ENCODE measurements around the gene USP20. TPM values are rescaled to one million over a fixed set of nuclear protein-coding genes. Genes with fewer than 3 reads are reported as not detected.

Gene USP20
- total RNA-seq, 1 donor from 2014 or later: 10.8 TPM

DNA sequence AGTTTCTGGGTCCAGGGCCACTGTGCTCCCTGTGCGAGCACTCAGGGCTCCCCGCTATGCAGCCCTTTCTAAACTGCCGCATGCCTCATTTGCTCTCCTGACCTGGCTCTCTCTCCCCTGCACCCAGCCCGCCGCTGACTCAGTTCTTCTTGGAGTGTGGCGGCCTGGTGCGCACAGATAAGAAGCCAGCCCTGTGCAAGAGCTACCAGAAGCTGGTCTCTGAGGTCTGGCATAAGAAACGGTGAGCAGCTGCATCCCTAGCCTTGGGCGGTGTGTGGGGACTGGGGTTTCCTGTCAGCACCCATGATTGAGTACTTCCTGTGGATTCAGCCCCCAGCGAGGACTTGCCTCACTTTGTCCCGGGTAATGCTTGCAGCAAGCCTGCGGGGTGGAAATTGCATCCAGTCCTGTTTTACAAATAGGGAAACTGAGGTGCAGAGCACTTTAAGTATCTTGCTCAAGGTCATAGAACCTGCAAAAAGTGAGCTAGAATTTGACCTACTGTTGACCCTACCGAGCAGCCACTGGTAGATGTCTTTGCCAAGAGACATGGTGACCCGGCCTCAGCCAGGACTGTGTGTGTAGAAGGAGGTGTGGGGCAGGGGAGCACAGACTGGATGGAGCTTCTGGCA, 27.9 kb downstream of the USP20 start:
- H3K4me2 ChIP-seq: no peak overlapping the region
- H3K36me3 Mint-ChIP-seq: peaks cover 11% of the 10 kb centered on the region
- H3K27ac Mint-ChIP-seq: no peak overlapping the region
- no peaks in the 10 kb centered on the region for H3K27me3 ChIP-seq
- no peaks in the 10 kb centered on the region for H3K9me3 ChIP-seq (ENCODE audit: low read depth)
- no peaks in the 10 kb centered on the region for H3F3A ChIP-seq (ENCODE audit: low read depth)
- no peaks in the 10 kb centered on the region for H3K36me3 ChIP-seq
- H3K4me1 ChIP-seq: no peaks in the 10 kb centered on the region
- no peak overlapping the region for H3K9ac ChIP-seq
- H3K4me3 Mint-ChIP-seq: no peak overlapping the region
- no peaks in the 10 kb centered on the region for H4K20me1 ChIP-seq (ENCODE audit: low read depth)
- no peak overlapping the region for H3K4me3 ChIP-seq
- TF ChIP-seq EZH2 (IDR thresholded peaks at IDR 0.05) (no peak), EZH2phosphoT487 (IDR thresholded peaks at IDR 0.05) (no peak)
- TF ChIP-seq, protein P1, sequence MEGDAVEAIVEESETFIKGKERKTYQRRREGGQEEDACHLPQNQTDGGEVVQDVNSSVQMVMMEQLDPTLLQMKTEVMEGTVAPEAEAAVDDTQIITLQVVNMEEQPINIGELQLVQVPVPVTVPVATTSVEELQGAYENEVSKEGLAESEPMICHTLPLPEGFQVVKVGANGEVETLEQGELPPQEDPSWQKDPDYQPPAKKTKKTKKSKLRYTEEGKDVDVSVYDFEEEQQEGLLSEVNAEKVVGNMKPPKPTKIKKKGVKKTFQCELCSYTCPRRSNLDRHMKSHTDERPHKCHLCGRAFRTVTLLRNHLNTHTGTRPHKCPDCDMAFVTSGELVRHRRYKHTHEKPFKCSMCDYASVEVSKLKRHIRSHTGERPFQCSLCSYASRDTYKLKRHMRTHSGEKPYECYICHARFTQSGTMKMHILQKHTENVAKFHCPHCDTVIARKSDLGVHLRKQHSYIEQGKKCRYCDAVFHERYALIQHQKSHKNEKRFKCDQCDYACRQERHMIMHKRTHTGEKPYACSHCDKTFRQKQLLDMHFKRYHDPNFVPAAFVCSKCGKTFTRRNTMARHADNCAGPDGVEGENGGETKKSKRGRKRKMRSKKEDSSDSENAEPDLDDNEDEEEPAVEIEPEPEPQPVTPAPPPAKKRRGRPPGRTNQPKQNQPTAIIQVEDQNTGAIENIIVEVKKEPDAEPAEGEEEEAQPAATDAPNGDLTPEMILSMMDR (IDR thresholded peaks at IDR 0.05): no peak
- no peaks in the 10 kb centered on the region for H3K4me1 Mint-ChIP-seq
- H3K27ac ChIP-seq: no peak overlapping the region
- no peaks in the 10 kb centered on the region for H3K79me2 ChIP-seq (ENCODE audit: low read depth)
- H2AFZ ChIP-seq (replicated peaks): no peak overlapping the region
- H3K27me3 Mint-ChIP-seq (ENCODE audit: insufficient read depth, low read depth): peaks cover 2% of the 10 kb centered on the region
- no peaks in the 10 kb centered on the region for H3K9me3 Mint-ChIP-seq
- no peak for DNase-seq (ENCODE audit: low spot score)

DNA sequence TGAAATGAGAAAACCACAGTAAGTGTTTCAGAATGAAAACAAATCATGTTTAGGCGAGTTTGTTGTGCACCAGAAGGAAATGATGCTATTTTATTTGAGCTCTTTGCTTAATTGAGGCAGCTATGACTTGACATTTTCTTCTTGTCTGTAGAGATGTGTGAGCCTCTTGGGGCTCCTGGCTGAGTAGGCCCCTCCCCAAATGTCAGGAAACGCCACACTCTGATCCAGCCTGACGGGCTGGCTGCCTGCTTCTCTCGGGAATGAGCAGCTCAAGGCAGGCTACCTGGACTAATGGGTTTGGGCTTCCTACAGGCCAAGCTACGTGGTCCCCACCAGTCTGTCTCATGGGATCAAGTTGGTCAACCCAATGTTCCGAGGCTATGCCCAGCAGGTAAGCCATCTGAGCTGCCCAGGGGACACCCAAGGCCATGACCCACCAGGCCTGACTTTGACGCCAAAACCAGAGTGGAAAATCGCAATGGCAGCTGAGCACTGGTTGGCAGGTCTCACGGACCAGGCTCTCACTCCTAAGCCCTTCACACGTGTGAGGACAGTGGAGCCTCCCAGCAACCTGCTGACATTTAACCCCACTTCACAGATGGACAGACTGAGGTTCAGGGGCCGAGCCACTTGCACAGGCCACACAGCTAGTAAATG, 29.9 kb downstream of the USP20 start:
- Mint-ChIP-seq H3K27ac (no peak overlapping the region), H3K4me3 (no peak overlapping the region), H3K27me3 (ENCODE audit: insufficient read depth, low read depth) (peaks cover 2% of the 10 kb centered on the region), H3K4me1 (no peaks in the 10 kb centered on the region), H3K36me3 (peaks cover 11% of the 10 kb centered on the region), H3K9me3 (no peaks in the 10 kb centered on the region)
- Histone ChIP-seq H3F3A (ENCODE audit: low read depth) (no peaks in the 10 kb centered on the region), H3K27me3 (no peaks in the 10 kb centered on the region), H3K36me3 (no peaks in the 10 kb centered on the region), H3K9me3 (ENCODE audit: low read depth) (no peaks in the 10 kb centered on the region), H3K4me3 (no peak overlapping the region), H4K20me1 (ENCODE audit: low read depth) (no peaks in the 10 kb centered on the region), H3K4me1 (no peaks in the 10 kb centered on the region), H3K79me2 (ENCODE audit: low read depth) (no peaks in the 10 kb centered on the region), H3K27ac (no peak overlapping the region), H2AFZ (replicated peaks) (no peak overlapping the region), H3K4me2 (no peak overlapping the region), H3K9ac (no peak overlapping the region)
- TF ChIP-seq, protein P1 (IDR thresholded peaks at IDR 0.05): no peak
- TF ChIP-seq EZH2phosphoT487 (IDR thresholded peaks at IDR 0.05) (no peak), EZH2 (IDR thresholded peaks at IDR 0.05) (no peak)
- no peak for DNase-seq (ENCODE audit: low spot score)

DNA sequence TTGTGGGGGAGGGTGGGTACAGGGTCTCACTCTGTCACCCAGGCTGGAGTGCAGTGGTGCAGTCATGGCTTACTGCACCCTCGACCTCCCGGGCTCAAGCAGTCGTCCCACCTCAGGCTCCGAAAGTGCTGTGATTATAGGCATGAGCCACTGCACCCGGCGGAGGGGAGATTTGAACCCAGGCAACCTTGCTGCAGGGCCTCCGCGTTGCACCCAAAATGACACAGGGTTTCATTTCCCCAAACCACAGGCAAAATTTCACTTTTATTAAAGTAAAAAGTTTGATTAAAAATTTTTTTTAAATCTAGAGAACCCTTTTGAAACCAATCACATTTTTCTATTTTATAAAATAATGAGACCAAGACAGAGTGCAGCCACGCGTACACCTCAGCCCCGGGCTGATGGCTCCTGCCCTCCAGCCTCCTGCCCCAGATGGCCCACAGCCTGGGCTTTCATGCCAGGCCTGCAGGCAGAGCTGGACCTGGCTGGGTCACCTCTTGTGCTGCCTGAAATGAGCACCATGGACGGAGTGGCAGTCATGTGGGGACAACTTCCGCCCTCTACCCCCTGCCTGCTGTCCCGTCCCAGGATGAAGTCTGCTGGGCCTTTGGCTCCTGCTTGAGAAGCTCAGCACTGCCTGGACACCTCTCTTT, 30.5 kb downstream of the USP20 start:
- Histone ChIP-seq H3K27ac (no peak overlapping the region), H3K9ac (no peak overlapping the region), H3F3A (ENCODE audit: low read depth) (no peaks in the 10 kb centered on the region), H4K20me1 (ENCODE audit: low read depth) (no peaks in the 10 kb centered on the region), H3K27me3 (no peaks in the 10 kb centered on the region), H3K4me2 (no peak overlapping the region), H3K9me3 (ENCODE audit: low read depth) (no peaks in the 10 kb centered on the region), H3K4me1 (no peaks in the 10 kb centered on the region), H3K36me3 (no peaks in the 10 kb centered on the region), H3K79me2 (ENCODE audit: low read depth) (no peaks in the 10 kb centered on the region), H3K4me3 (no peak overlapping the region), H2AFZ (replicated peaks) (no peak overlapping the region)
- no peak for DNase-seq (ENCODE audit: low spot score)
- Mint-ChIP-seq H3K36me3 (peaks cover 11% of the 10 kb centered on the region), H3K4me3 (no peak overlapping the region), H3K27me3 (ENCODE audit: insufficient read depth, low read depth) (peaks cover 2% of the 10 kb centered on the region), H3K4me1 (peaks cover 1% of the 10 kb centered on the region), H3K27ac (peak overlapping the region; percentile 63), H3K9me3 (no peaks in the 10 kb centered on the region)
- no peak for TF ChIP-seq EZH2phosphoT487 (IDR thresholded peaks at IDR 0.05)
- TF ChIP-seq, protein P1 (IDR thresholded peaks at IDR 0.05): no peak
- no peak for TF ChIP-seq EZH2 (IDR thresholded peaks at IDR 0.05)

Measured in neural progenitor cell (in vitro differentiated cells).